Type B pancreatic cell (in vitro differentiated cells): ENCODE data around the gene PARK7. TPM values are rescaled to one million over a fixed set of nuclear protein-coding genes. Genes with fewer than 3 reads are reported as not detected.
"Not testable (repeated sequence)": the region's sequence is repeated elsewhere in the genome, so short reads cannot be mapped to it uniquely, and the experiment has no call there.

Experiments used
- DNase-seq: peaks from one replicate; pipeline ENCODE4 v3.0.0; 2021; ENCODE audit warnings: mixed read lengths; ENCODE audit not compliant: unreplicated experiment; ENCODE audit errors: extremely low spot score
- H3K27ac Mint-ChIP-seq: 2 replicates; pipeline ENCODE4 v1.8.0; 2021; ENCODE audit warnings: mild to moderate bottlenecking, mixed read lengths
- H3K27me3 Mint-ChIP-seq: 2 replicates; pipeline ENCODE4 v1.8.0; 2021; ENCODE audit warnings: mixed read lengths
- H3K36me3 Mint-ChIP-seq: 2 replicates; pipeline ENCODE4 v1.8.0; 2021; ENCODE audit warnings: mixed read lengths
- H3K4me1 Mint-ChIP-seq: one replicate; pipeline ENCODE4 v1.8.0; 2021; ENCODE audit warnings: mixed read lengths; ENCODE audit not compliant: unreplicated experiment
- H3K4me3 Mint-ChIP-seq: 2 replicates; pipeline ENCODE4 v1.8.0; 2021; ENCODE audit warnings: mild to moderate bottlenecking, mixed read lengths
- H3K9me3 Mint-ChIP-seq: 2 replicates; pipeline ENCODE4 v1.8.0; 2021; ENCODE audit warnings: mixed read lengths
- long read RNA-seq: library from polyadenylated mRNA; unstranded; transcript quantifications from one replicate; pipeline ENCODE4 v2.0.0, GENCODE V29; 2020
- total RNA-seq: library from RNA; stranded (reverse); gene quantifications from 2 replicates; pipeline ENCODE4 v1.2.1, GENCODE V29; 2021; ENCODE audit warnings: low replicate concordance
- TF ChIP-seq, protein P1 (sequence below): fragments of 200-600 bp; sonication (generic); conservative IDR thresholded peaks from 2 replicates; pipeline ENCODE4 v1.5.0; 2021; ENCODE audit warnings: antibody characterized with exemption, mild to moderate bottlenecking

Gene PARK7
- 206 and 279 TPM in 2 replicates for total RNA-seq
- long read RNA-seq, transcript PARK7-209 (7 exons, 1,088 nt) = major isoform, 145 of 263 reads
- long read RNA-seq, transcript PARK7-201 (7 exons, 949 nt) = minor isoform, 99 of 263 reads
- long read RNA-seq, partial matches to known transcripts = 12 of 263 reads
- long read RNA-seq, other reads (novel, unspliced or antisense) = 6 of 263 reads

GRCh38 chr1:7961216-7962013 is at the start of gene PARK7:
Gene PARK7, plus strand, starts transcription at chr1:7961711. Its CDS starts 1,075 bp downstream, at chr1:7962786.
- TF ChIP-seq, protein P1, sequence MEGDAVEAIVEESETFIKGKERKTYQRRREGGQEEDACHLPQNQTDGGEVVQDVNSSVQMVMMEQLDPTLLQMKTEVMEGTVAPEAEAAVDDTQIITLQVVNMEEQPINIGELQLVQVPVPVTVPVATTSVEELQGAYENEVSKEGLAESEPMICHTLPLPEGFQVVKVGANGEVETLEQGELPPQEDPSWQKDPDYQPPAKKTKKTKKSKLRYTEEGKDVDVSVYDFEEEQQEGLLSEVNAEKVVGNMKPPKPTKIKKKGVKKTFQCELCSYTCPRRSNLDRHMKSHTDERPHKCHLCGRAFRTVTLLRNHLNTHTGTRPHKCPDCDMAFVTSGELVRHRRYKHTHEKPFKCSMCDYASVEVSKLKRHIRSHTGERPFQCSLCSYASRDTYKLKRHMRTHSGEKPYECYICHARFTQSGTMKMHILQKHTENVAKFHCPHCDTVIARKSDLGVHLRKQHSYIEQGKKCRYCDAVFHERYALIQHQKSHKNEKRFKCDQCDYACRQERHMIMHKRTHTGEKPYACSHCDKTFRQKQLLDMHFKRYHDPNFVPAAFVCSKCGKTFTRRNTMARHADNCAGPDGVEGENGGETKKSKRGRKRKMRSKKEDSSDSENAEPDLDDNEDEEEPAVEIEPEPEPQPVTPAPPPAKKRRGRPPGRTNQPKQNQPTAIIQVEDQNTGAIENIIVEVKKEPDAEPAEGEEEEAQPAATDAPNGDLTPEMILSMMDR = peak; percentile 66
- peak; percentile 100 for DNase-seq
- H3K36me3 Mint-ChIP-seq = peaks cover 13% of the 10 kb centered on the region
- no peaks in the 10 kb centered on the region for H3K27me3 Mint-ChIP-seq
- H3K4me3 Mint-ChIP-seq = peak within 1 kb of the TSS; percentile 97
- no peaks in the 10 kb centered on the region for H3K9me3 Mint-ChIP-seq
- peak within 1 kb of the TSS; percentile 95 for H3K27ac Mint-ChIP-seq
- peaks cover 16% of the 10 kb centered on the region for H3K4me1 Mint-ChIP-seq

DNA sequence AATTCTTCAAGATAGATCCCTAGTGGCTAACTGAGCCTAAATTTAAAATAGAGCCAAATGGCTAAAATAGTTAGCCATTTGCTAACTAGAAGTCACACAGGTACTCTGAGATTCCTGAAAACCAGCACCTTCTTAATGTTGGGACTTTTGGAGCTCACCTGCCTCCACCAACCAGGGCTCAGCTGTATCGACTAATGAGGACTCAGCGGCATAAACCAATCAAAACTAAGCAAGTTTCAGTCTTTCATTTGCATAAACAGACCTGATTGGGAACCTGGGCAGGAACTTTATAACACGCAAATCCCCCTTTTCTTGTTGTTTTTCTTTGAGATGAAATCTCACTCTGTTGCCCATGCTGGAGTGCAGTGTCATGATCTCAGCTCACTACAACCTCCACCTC is 49.4 kb upstream of the PARK7 start:
- Mint-ChIP-seq H3K9me3 (no peaks in the 10 kb centered on the region), H3K27ac (no peak overlapping the region), H3K27me3 (peaks cover 14% of the 10 kb centered on the region), H3K4me3 (no peak overlapping the region), H3K36me3 (no peaks in the 10 kb centered on the region), H3K4me1 (no peaks in the 10 kb centered on the region)
- TF ChIP-seq, protein P1 = no peak
- no peak for DNase-seq

- Mint-ChIP-seq H3K9me3 (no peaks in the 10 kb centered on the region), H3K27me3 (peaks cover 14% of the 10 kb centered on the region), H3K36me3 (no peaks in the 10 kb centered on the region), H3K4me1 (no peaks in the 10 kb centered on the region), H3K4me3 (no peak overlapping the region), H3K27ac (no peak overlapping the region)
- DNase-seq = no peak
- TF ChIP-seq, protein P1 = no peak
These were observed 48.6 kb upstream of the PARK7 start for GRCh38 chr1:7912743-7913557.

DNA sequence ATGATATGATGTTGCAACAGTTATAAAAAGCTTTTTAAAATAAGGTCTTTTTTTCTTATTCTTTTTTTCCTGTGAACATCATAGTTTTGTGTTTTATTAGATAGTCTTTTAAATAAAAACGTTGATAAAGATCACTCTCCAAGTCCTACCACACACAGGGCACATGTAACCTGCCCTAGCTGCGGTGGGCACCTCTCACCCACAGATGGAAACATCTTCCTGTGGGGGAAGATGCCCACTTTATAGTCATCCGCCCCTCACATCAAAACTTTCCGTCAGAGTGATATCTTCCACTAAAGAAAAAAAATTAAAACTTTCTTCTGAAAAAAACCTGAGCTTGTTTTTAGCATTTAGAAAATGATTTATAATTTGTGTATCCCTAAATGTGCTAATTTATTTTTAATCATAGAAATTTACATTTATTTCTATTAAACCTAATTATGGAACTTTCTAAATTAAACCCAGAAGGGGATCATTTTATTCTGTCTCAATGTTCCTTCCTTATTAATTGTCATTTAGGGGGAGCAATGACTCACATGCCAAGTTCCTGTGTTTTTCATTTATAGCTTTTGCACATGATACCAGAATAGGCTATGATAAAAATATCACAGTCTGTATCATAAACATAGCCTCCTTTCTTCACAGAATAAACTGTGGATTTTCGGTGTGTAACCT is 45.5 kb upstream of the PARK7 start:
- TF ChIP-seq, protein P1 = no peak
- Mint-ChIP-seq H3K9me3 (no peaks in the 10 kb centered on the region), H3K36me3 (no peaks in the 10 kb centered on the region), H3K27me3 (peaks cover 14% of the 10 kb centered on the region), H3K4me3 (no peak overlapping the region), H3K4me1 (no peaks in the 10 kb centered on the region), H3K27ac (no peak overlapping the region)
- DNase-seq = no peak

DNA sequence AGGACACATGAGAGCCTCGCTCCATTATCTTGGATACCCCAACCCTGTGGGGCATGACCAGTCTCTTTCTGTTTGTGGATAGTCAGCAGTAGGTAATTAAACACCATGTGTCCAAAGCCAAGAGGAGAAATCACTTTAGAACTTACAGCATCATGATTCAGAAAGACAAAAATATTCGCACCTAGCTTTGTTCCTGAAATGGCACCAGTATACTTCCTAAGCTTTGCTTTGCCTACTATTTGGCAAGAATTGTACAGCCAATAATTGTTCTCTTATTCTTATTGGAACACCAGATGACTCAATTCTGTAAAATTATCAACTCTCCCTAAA is 45.0 kb upstream of the PARK7 start:
- no peaks in the 10 kb centered on the region for H3K9me3 Mint-ChIP-seq
- H3K4me1 Mint-ChIP-seq = no peaks in the 10 kb centered on the region

GRCh38 chr1:7917971-7918370 is 43.5 kb upstream of the PARK7 start:
- DNase-seq, H3K27me3 Mint-ChIP-seq, H3K36me3 Mint-ChIP-seq, H3K9me3 Mint-ChIP-seq, H3K27ac Mint-ChIP-seq, H3K4me1 Mint-ChIP-seq, H3K4me3 Mint-ChIP-seq: not testable (repeated sequence)

More for the DNA sequence above, 45.0 kb upstream of the PARK7 start:
- Mint-ChIP-seq H3K4me3 (no peak overlapping the region), H3K27me3 (peaks cover 14% of the 10 kb centered on the region), H3K27ac (no peak overlapping the region), H3K36me3 (no peaks in the 10 kb centered on the region)
- no peak for DNase-seq
- TF ChIP-seq, protein P1 = no peak
